Caco-2 (cell line): ENCODE measurements around the gene TIGD4. TPM values are rescaled to one million over a fixed set of nuclear protein-coding genes. Genes with fewer than 3 reads are reported as not detected.

Experiments
- BruUV-seq: library from RNA; stranded (reverse); fragments of 400-500 nt; replicated peaks from 2 replicates; lab custom pipeline; 2021; lab: Mats Ljungman, UMichigan
- CTCF ChIA-PET: fragments of 300-600 bp; sonication (Branson Sonifier 250); formaldehyde crosslinking; loops from one replicate; lab custom pipeline; 2022; ENCODE audit warnings: antibody characterized with exemption; lab: Charles Lee
- POLR2A ChIA-PET: fragments of 300-600 bp; sonication (Branson Sonifier 250); formaldehyde crosslinking; loops from one replicate; lab custom pipeline; 2022; ENCODE audit warnings: antibody characterized with exemption; lab: Charles Lee
- DNase-seq, 2 experiments: peaks; one replicate each; pipeline versions ENCODE4 v3.0.0 to v3.0.0-alpha.2; 2020 to 2022
- H3K27me3 ChIP-seq: replicated peaks from 2 replicates; pipeline ENCODE4 v1.6.0; 2011; ENCODE audit warnings: low read length; ENCODE audit not compliant: control insufficient read depth, insufficient read depth
- H3K36me3 ChIP-seq: 2 replicates; pipeline ENCODE4 v1.5.1; 2011; ENCODE audit warnings: low read length; ENCODE audit not compliant: control insufficient read depth, insufficient read depth
- H3K4me1 ChIP-seq: fragments of 250-450 bp; sonication (Bioruptor Pico); 2 replicates; pipeline ENCODE4 v1.5.1; 2020; ENCODE audit warnings: mild to moderate bottlenecking
- H3K4me3 ChIP-seq: 2 replicates; pipeline ENCODE4 v1.5.1; 2011; ENCODE audit warnings: low read depth, mild to moderate bottlenecking, control low read depth, low read length
- H3K9me3 ChIP-seq: fragments of 250-450 bp; sonication (Bioruptor Pico); 2 replicates; pipeline ENCODE4 v1.5.1; 2020; ENCODE audit warnings: mild to moderate bottlenecking, moderate library complexity
- H3K27ac Mint-ChIP-seq: one replicate; pipeline ENCODE4 v1.8.0; 2022; ENCODE audit warnings: mixed read lengths; ENCODE audit not compliant: unreplicated experiment
- H3K27me3 Mint-ChIP-seq: one replicate; pipeline ENCODE4 v1.8.0; 2022; ENCODE audit warnings: mixed read lengths; ENCODE audit not compliant: insufficient read depth, unreplicated experiment
- H3K36me3 Mint-ChIP-seq: one replicate; pipeline ENCODE4 v1.8.0; 2022; ENCODE audit warnings: mild to moderate bottlenecking, mixed read lengths; ENCODE audit not compliant: insufficient read depth, unreplicated experiment
- H3K4me1 Mint-ChIP-seq: one replicate; pipeline ENCODE4 v1.8.0; 2022; ENCODE audit warnings: low read depth, mixed read lengths; ENCODE audit not compliant: unreplicated experiment
- H3K4me3 Mint-ChIP-seq: one replicate; pipeline ENCODE4 v1.8.0; 2022; ENCODE audit warnings: mild to moderate bottlenecking, moderate library complexity, mixed read lengths; ENCODE audit not compliant: unreplicated experiment
- H3K9me3 Mint-ChIP-seq: one replicate; pipeline ENCODE4 v1.8.0; 2022; ENCODE audit warnings: mixed read lengths; ENCODE audit not compliant: unreplicated experiment
- CTCF ChIP-seq, 2 experiments: fragments of 200-600 bp in 1 of 2; IDR thresholded peaks; 1 replicate in 1 of 2; 2 replicates in 1 of 2; pipeline versions ENCODE4 v1.5.1 to v1.8.0; 2011 to 2022; ENCODE audit warnings: antibody characterized with exemption in 1 of 2, control low read depth in 1 of 2, inconsistent platforms in 1 of 2, low read depth in 1 of 2, low read length in 1 of 2, mild to moderate bottlenecking in 1 of 2, moderate library complexity in 1 of 2; ENCODE audit not compliant: insufficient read depth in 1 of 2, severe bottlenecking in 1 of 2, unreplicated experiment in 1 of 2
- intact Hi-C: fragments of 100-400 bp; cut with micrococcal nuclease; formaldehyde crosslinking; loops from one replicate; pipeline ENCODE4 v1.10.0; 2022; ENCODE audit not compliant: unreplicated experiment
- total RNA-seq: library from RNA; stranded (reverse); gene quantifications from 2 replicates; pipeline ENCODE4 v1.2.3, GENCODE V29; 2022

The TIGD4 gene
- total RNA-seq, 1 experiment from 2014 or later: 1.0 TPM

GRCh38 chr4:152735906-152736305 is 43.6 kb downstream of the TIGD4 start:
- H3K27me3 Mint-ChIP-seq: no peaks in the 10 kb centered on the region
- no peaks in the 10 kb centered on the region for H3K27me3 ChIP-seq
- no peak overlapping the region for H3K4me3 ChIP-seq
- POLR2A ChIA-PET: no interaction called here
- intact Hi-C loops: loop anchor here (1.0 to 2.0 kb wide), 3 partner anchors 95 to 282 kb away; no protein-coding TSS in a partner anchor
- CTCF ChIA-PET: interaction anchor here (1.1 kb wide), 1 partner anchor 235 kb away, joined by 3 read pairs; no protein-coding TSS in a partner anchor
- no peaks in the 10 kb centered on the region for H3K36me3 ChIP-seq
- H3K9me3 ChIP-seq: no peaks in the 10 kb centered on the region
- H3K4me1 ChIP-seq: 0 out of 2 replicates have a peak, but pooled peaks cover 4% of the 10 kb centered on the region
- H3K36me3 Mint-ChIP-seq: no peaks in the 10 kb centered on the region
- no TSS peak for BruUV-seq
- no peaks in the 10 kb centered on the region for H3K9me3 Mint-ChIP-seq
- H3K27ac Mint-ChIP-seq: no peak overlapping the region
- no peak overlapping the region for H3K4me3 Mint-ChIP-seq
- no peak for TF ChIP-seq CTCF (IDR thresholded peaks at IDR 0.05; ENCODE audit: insufficient read depth in 1 of 2, low read depth in 1 of 2, low read length in 1 of 2, severe bottlenecking in 1 of 2, unreplicated experiment in 1 of 2)
- H3K4me1 Mint-ChIP-seq: peaks cover 9% of the 10 kb centered on the region
- DNase-seq: no peak

GRCh38 chr4:152735396-152735859 is 44.1 kb downstream of the TIGD4 start:
- Mint-ChIP-seq H3K4me3 (no peak overlapping the region), H3K27me3 (no peaks in the 10 kb centered on the region), H3K4me1 (peaks cover 9% of the 10 kb centered on the region), H3K27ac (no peak overlapping the region), H3K9me3 (no peaks in the 10 kb centered on the region), H3K36me3 (no peaks in the 10 kb centered on the region)
- intact Hi-C loops: loop anchor here (1.0 to 2.0 kb wide), 3 partner anchors 95 to 281 kb away; no protein-coding TSS in a partner anchor
- POLR2A ChIA-PET: no interaction called here
- H3K9me3 ChIP-seq: no peaks in the 10 kb centered on the region
- CTCF ChIA-PET: interaction anchor here (0.8 kb wide), 1 partner anchor 235 kb away, joined by 6 read pairs; no protein-coding TSS in a partner anchor
- TF ChIP-seq CTCF (IDR thresholded peaks at IDR 0.05; ENCODE audit: insufficient read depth in 1 of 2, low read depth in 1 of 2, low read length in 1 of 2, severe bottlenecking in 1 of 2, unreplicated experiment in 1 of 2): peak; percentile 45 to 47
- H3K4me1 ChIP-seq: 0 out of 2 replicates have a peak, but pooled peaks cover 4% of the 10 kb centered on the region
- H3K27me3 ChIP-seq: no peaks in the 10 kb centered on the region
- BruUV-seq: no TSS peak
- no peaks in the 10 kb centered on the region for H3K36me3 ChIP-seq
- H3K4me3 ChIP-seq: no peak overlapping the region
- no peak for DNase-seq

- H3K27ac Mint-ChIP-seq: no peak overlapping the region
- POLR2A ChIA-PET: no interaction called here
- CTCF ChIA-PET: interaction anchor here (0.8 kb wide), 1 partner anchor 234 kb away, joined by 6 read pairs; no protein-coding TSS in a partner anchor
- H3K4me1 Mint-ChIP-seq: peaks cover 9% of the 10 kb centered on the region
- no peaks in the 10 kb centered on the region for H3K27me3 Mint-ChIP-seq
- no peaks in the 10 kb centered on the region for H3K9me3 Mint-ChIP-seq
- no peak overlapping the region for H3K4me3 ChIP-seq
- no peak overlapping the region for H3K4me3 Mint-ChIP-seq
- H3K9me3 ChIP-seq: no peaks in the 10 kb centered on the region
- H3K27me3 ChIP-seq: no peaks in the 10 kb centered on the region
- H3K36me3 Mint-ChIP-seq: no peaks in the 10 kb centered on the region
- H3K36me3 ChIP-seq: no peaks in the 10 kb centered on the region
- 0 out of 2 replicates have a peak, but pooled peaks cover 4% of the 10 kb centered on the region for H3K4me1 ChIP-seq
- no TSS peak for BruUV-seq
- no peak for DNase-seq
- intact Hi-C loops: loop anchor here (1.0 to 2.0 kb wide), 3 partner anchors 94 to 280 kb away; no protein-coding TSS in a partner anchor
- TF ChIP-seq CTCF (IDR thresholded peaks at IDR 0.05; ENCODE audit: insufficient read depth in 1 of 2, low read depth in 1 of 2, low read length in 1 of 2, severe bottlenecking in 1 of 2, unreplicated experiment in 1 of 2): no peak
These were observed 44.9 kb downstream of the TIGD4 start for GRCh38 chr4:152734699-152735050.
